ENCODE data around the gene ARFGAP1. TPM values are rescaled to one million over a fixed set of nuclear protein-coding genes. Genes with fewer than 3 reads are reported as not detected.
A peak's percentile ranks its signal among the peaks of the same experiment; 100 is the strongest.

Gene ARFGAP1
- 100 to 1,000 TPM; 110 to 112 (median 110) TPM for total RNA-seq

GRCh38 chr20:63272105-63273058 is at the start of gene ARFGAP1:
TSS of gene ARFGAP1 (plus strand) at chr20:63272813. CDS start at chr20:63275581, 2,768 bp downstream.
- Mint-ChIP-seq H3K4me1 (ENCODE audit: low read depth) (peaks cover 26% of the 10 kb centered on the region), H3K9me3 (no peaks in the 10 kb centered on the region), H3K4me3 (peak within 1 kb of the TSS; percentile 89), H3K36me3 (ENCODE audit: insufficient read depth) (no peaks in the 10 kb centered on the region), H3K27me3 (ENCODE audit: low read depth) (peaks cover 2% of the 10 kb centered on the region)
- ATAC-seq (peak; percentile 98 to 99), DNase-seq (peak; percentile 83)

GRCh38 chr20:63223121-63223825 is 49.3 kb upstream of the ARFGAP1 start:
- Mint-ChIP-seq H3K4me1 (ENCODE audit: low read depth) (no peaks in the 10 kb centered on the region), H3K4me3 (no peak overlapping the region), H3K36me3 (ENCODE audit: insufficient read depth) (no peaks in the 10 kb centered on the region), H3K27me3 (ENCODE audit: low read depth) (peaks cover 6% of the 10 kb centered on the region), H3K9me3 (no peaks in the 10 kb centered on the region)
- peak; percentile 72 to 79 for ATAC-seq
- DNase-seq, result peak; percentile 32

GRCh38 chr20:63223826-63224207 is 48.8 kb upstream of the ARFGAP1 start:
- Mint-ChIP-seq H3K27me3 (ENCODE audit: low read depth) (peaks cover 6% of the 10 kb centered on the region), H3K36me3 (ENCODE audit: insufficient read depth) (no peaks in the 10 kb centered on the region), H3K4me3 (no peak overlapping the region), H3K9me3 (no peaks in the 10 kb centered on the region), H3K4me1 (ENCODE audit: low read depth) (no peaks in the 10 kb centered on the region)
- no peak for DNase-seq
- no peak for ATAC-seq

- Mint-ChIP-seq H3K27me3 (ENCODE audit: low read depth) (peaks cover 14% of the 10 kb centered on the region), H3K36me3 (ENCODE audit: insufficient read depth) (no peaks in the 10 kb centered on the region), H3K9me3 (no peaks in the 10 kb centered on the region), H3K4me3 (no peak overlapping the region), H3K4me1 (ENCODE audit: low read depth) (no peaks in the 10 kb centered on the region)
- ATAC-seq (no peak), DNase-seq (no peak)
These were observed 48.1 kb upstream of the ARFGAP1 start for GRCh38 chr20:63224412-63225081.

GRCh38 chr20:63225082-63225454 is 47.5 kb upstream of the ARFGAP1 start:
- Mint-ChIP-seq H3K36me3 (ENCODE audit: insufficient read depth) (no peaks in the 10 kb centered on the region), H3K9me3 (no peaks in the 10 kb centered on the region), H3K4me3 (no peak overlapping the region), H3K4me1 (ENCODE audit: low read depth) (no peaks in the 10 kb centered on the region), H3K27me3 (ENCODE audit: low read depth) (peaks cover 15% of the 10 kb centered on the region)
- DNase-seq, result no peak
- ATAC-seq, result no peak

- no peak for DNase-seq
- no peak overlapping the region for H3K4me3 Mint-ChIP-seq
- H3K4me1 Mint-ChIP-seq (ENCODE audit: low read depth), result no peaks in the 10 kb centered on the region
- ATAC-seq, result no peak
- no peaks in the 10 kb centered on the region for H3K9me3 Mint-ChIP-seq
- H3K27me3 Mint-ChIP-seq (ENCODE audit: low read depth), result peaks cover 24% of the 10 kb centered on the region
- H3K36me3 Mint-ChIP-seq (ENCODE audit: insufficient read depth), result no peaks in the 10 kb centered on the region
These were observed 46.3 kb upstream of the ARFGAP1 start for GRCh38 chr20:63226042-63226943.

GRCh38 chr20:63227260-63227659 is 45.4 kb upstream of the ARFGAP1 start:
- H3K27me3 Mint-ChIP-seq (ENCODE audit: low read depth), result peaks cover 33% of the 10 kb centered on the region
- no peaks in the 10 kb centered on the region for H3K36me3 Mint-ChIP-seq (ENCODE audit: insufficient read depth)
- no peaks in the 10 kb centered on the region for H3K4me1 Mint-ChIP-seq (ENCODE audit: low read depth)
- ATAC-seq (no peak), DNase-seq (no peak)
- no peak overlapping the region for H3K4me3 Mint-ChIP-seq
- H3K9me3 Mint-ChIP-seq, result no peaks in the 10 kb centered on the region

GRCh38 chr20:63228806-63229205 is 43.8 kb upstream of the ARFGAP1 start:
- DNase-seq (no peak), ATAC-seq (no peak)
- Mint-ChIP-seq H3K4me1 (ENCODE audit: low read depth) (no peaks in the 10 kb centered on the region), H3K9me3 (no peaks in the 10 kb centered on the region), H3K4me3 (no peak overlapping the region), H3K27me3 (ENCODE audit: low read depth) (peaks cover 47% of the 10 kb centered on the region), H3K36me3 (ENCODE audit: insufficient read depth) (no peaks in the 10 kb centered on the region)

GRCh38 chr20:63230800-63231268 is 41.8 kb upstream of the ARFGAP1 start:
- ATAC-seq (no peak), DNase-seq (no peak)
- peaks cover 2% of the 10 kb centered on the region for H3K4me1 Mint-ChIP-seq (ENCODE audit: low read depth)
- peaks cover 48% of the 10 kb centered on the region for H3K27me3 Mint-ChIP-seq (ENCODE audit: low read depth)
- H3K9me3 Mint-ChIP-seq, result no peaks in the 10 kb centered on the region
- no peaks in the 10 kb centered on the region for H3K36me3 Mint-ChIP-seq (ENCODE audit: insufficient read depth)
- H3K4me3 Mint-ChIP-seq, result no peak overlapping the region

GRCh38 chr20:63232235-63233060 is 40.2 kb upstream of the ARFGAP1 start:
- Mint-ChIP-seq H3K27me3 (ENCODE audit: low read depth) (peaks cover 50% of the 10 kb centered on the region), H3K36me3 (ENCODE audit: insufficient read depth) (no peaks in the 10 kb centered on the region), H3K4me1 (ENCODE audit: low read depth) (peaks cover 2% of the 10 kb centered on the region), H3K4me3 (no peak overlapping the region), H3K9me3 (no peaks in the 10 kb centered on the region)
- DNase-seq, result no peak
- ATAC-seq, result no peak

- no peak for DNase-seq
- peaks cover 50% of the 10 kb centered on the region for H3K27me3 Mint-ChIP-seq (ENCODE audit: low read depth)
- no peaks in the 10 kb centered on the region for H3K9me3 Mint-ChIP-seq
- no peaks in the 10 kb centered on the region for H3K36me3 Mint-ChIP-seq (ENCODE audit: insufficient read depth)
- no peak for ATAC-seq
- no peak overlapping the region for H3K4me3 Mint-ChIP-seq
- H3K4me1 Mint-ChIP-seq (ENCODE audit: low read depth), result peaks cover 2% of the 10 kb centered on the region
These were observed 39.6 kb upstream of the ARFGAP1 start for GRCh38 chr20:63233061-63233344.

- DNase-seq (no peak), ATAC-seq (no peak)
- Mint-ChIP-seq H3K9me3 (no peaks in the 10 kb centered on the region), H3K27me3 (ENCODE audit: low read depth) (peaks cover 48% of the 10 kb centered on the region), H3K36me3 (ENCODE audit: insufficient read depth) (no peaks in the 10 kb centered on the region), H3K4me1 (ENCODE audit: low read depth) (peaks cover 2% of the 10 kb centered on the region), H3K4me3 (no peak overlapping the region)
These were observed 38.7 kb upstream of the ARFGAP1 start for GRCh38 chr20:63233924-63234323.
